GM19438 (cell line): Measurements from ENCODE around the gene AMZ2.
"Not testable (repeated sequence)": the region's sequence is repeated elsewhere in the genome, so short reads cannot be mapped to it uniquely, and the experiment has no call there.

ENCODE experiments used
- ATAC-seq: cut with Tn5 transposase; IDR thresholded peaks from one replicate; pipeline ENCODE4 v1.9.1; 2021; ENCODE audit warnings: low read depth; ENCODE audit not compliant: unreplicated experiment

The AMZ2 gene

GRCh38 chr17:68247445-68248198 is at the start of gene AMZ2:
Gene AMZ2 (plus strand): TSS chr17:68248043. CDS start chr17:68250188, 2,145 bp downstream.
- peak; percentile 89 for ATAC-seq

- ATAC-seq, result no peak
Measured at GRCh38 chr17:68198931-68199836, 48.7 kb upstream of the AMZ2 start.

- no peak for ATAC-seq
Measured at GRCh38 chr17:68199837-68200688, 47.8 kb upstream of the AMZ2 start.

GRCh38 chr17:68200689-68201417 is 47.0 kb upstream of the AMZ2 start:
- ATAC-seq, result peak; percentile 40

GRCh38 chr17:68201418-68201771 is 46.4 kb upstream of the AMZ2 start:
- ATAC-seq, result not testable (repeated sequence)

GRCh38 chr17:68202321-68202720 is 45.5 kb upstream of the AMZ2 start:
- ATAC-seq, result not testable (repeated sequence)

- no peak for ATAC-seq
Measured at GRCh38 chr17:68204736-68205135, 43.1 kb upstream of the AMZ2 start.

- ATAC-seq, result peak; percentile 89
Measured at GRCh38 chr17:68205251-68205807, 42.5 kb upstream of the AMZ2 start.

GRCh38 chr17:68205808-68206720 is 41.8 kb upstream of the AMZ2 start:
- peak; percentile 35 for ATAC-seq

- ATAC-seq, result no peak
Measured at GRCh38 chr17:68207651-68208253, 40.1 kb upstream of the AMZ2 start.

- not testable (repeated sequence) for ATAC-seq
Measured at GRCh38 chr17:68208651-68209050, 39.2 kb upstream of the AMZ2 start.

GRCh38 chr17:68209191-68209900 is 38.5 kb upstream of the AMZ2 start:
- not testable (repeated sequence) for ATAC-seq

- no peak for ATAC-seq
Measured at GRCh38 chr17:68210570-68211315, 37.1 kb upstream of the AMZ2 start.

- not testable (repeated sequence) for ATAC-seq
Measured at GRCh38 chr17:68213428-68214411, 34.1 kb upstream of the AMZ2 start.

GRCh38 chr17:68215453-68215852 is 32.4 kb upstream of the AMZ2 start:
- not testable (repeated sequence) for ATAC-seq

- ATAC-seq, result not testable (repeated sequence)
Measured at GRCh38 chr17:68219429-68219828, 28.4 kb upstream of the AMZ2 start.
